ENCODE measurements around the gene ANKS1A.
"Not testable (repeated sequence)": the region's sequence is repeated elsewhere in the genome, so short reads cannot be mapped to it uniquely, and the experiment has no call there.

Gene ANKS1A

DNA sequence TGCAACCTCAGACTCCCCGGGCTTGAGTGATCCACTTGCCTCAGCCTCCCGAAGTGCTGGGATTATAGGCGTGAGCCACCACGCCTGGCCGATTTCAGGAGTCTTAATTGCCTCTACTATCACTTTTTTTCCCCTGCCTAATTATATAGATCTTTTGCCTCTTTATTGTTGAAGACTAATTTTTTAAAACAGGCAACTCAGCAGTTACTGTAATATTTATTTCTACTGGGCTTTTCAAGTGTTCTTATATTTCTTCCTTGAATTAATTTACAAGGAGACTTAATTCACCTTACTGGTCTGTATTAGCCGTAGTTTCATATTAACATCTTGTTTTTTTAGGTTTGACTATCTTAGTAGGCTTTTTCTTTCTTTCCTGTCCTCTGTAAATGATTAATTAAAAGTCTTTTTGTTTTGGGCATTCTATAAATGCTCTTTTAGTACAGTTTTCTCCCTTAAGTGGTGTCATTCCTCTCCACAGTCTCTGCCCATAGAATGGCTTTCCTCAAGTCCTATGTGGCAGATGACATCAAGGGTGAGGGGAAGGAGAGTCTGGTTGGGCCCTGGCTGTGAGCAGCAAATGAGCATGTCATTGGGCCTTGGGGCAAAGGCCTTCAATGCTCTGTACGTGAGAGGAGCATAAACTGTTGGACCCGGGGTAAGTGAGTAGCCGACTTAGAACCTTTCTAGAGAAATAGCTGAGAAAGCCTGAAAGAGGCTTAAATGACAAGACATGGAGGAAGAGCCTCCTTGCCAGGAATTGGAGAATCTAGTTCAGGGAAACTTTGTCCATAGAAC, 36.0 kb downstream of the ANKS1A start:
- no peak for DNase-seq

DNA sequence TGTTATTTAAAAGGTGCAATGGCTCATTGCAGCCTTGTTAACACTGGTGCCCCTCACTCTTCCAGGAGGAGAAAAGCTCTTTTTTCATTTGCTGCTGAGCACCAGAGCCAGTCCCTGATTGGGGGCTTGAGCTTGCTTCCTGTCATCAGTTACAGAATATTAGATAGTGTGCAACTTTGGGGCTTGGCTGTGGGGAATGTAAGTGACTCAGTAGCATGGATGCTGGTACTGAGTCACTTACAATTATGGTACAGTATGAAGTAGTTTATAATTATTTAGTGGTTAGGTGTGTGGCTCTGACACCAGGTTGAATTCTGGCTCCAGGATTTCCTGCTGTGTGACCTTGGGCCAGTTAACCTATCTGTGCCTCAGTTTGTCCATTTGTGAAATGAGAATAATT, 37.6 kb downstream of the ANKS1A start:
- no peak for DNase-seq

DNA sequence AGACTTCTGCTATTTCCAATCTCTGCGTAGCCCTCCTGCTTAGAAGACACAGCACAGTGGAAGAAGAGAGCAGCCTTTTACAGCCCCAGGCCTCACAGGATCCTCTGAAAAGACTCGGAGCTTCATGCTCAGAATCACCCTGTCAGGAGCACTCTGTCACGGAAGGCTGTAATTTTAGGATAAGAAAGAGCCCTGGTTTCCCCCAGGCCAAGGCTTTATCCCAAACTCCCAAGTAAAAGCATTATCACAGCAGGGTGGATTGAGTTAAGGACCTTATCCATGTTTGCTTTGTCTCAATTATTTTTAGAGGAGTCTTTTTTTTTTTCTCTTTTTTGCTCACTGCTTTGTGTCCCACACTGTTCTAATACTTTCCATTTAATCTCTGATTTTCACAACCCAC, 39.2 kb downstream of the ANKS1A start:
- DNase-seq: no peak

DNA sequence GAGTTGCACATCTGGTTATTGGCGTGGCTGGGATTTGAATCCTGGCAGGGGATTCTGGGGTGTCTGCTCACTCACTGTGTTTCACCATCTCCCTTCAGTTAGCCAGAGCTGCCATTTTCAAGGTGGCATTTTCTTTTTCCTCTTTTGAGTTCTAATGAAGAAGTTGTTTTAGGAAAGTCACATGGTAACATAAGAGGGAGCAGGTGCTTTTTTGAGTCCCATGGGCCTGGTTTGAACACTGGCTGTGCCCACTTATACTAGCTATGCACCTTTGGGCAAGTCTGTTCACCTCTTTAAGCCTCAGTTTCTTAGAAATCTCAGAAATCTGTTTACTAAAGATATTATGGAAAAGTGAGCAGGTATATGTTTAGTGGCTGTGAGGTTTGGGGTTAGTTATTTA, 39.6 kb downstream of the ANKS1A start:
- DNase-seq: no peak

DNA sequence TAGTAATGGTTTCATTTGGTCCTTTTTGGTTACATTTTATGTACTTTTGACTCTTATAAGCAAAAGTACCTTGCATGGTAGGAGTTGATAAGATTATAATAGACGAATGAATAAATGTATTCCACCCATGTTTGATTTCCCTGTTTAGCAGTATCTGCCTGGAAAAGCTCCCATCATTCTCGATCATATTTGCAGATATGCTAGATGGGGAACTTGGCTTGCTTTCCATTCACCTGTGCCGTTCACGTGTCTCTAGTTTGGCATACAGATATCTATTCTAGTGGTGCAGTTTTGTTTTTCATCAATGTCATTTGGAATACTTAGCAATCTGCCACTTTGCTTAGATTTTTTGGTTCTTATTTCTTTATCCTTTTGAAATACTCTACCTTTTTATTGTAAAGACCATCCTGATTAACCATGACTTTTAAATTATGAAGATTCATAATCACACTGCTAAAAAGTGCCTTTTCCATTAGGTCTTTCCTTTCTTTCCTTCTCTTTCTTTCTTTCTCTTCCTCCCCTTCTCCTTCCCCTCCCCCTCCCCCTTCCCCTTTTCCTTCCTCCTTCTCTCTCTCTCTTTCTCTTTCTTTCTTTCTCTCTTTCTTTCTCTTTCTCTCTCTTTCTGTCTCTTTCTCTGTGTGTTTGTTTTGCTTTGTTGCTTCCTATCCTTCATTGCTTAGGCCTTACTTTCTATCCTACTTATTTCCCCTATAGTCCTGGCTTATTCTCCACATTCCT, 40.4 kb downstream of the ANKS1A start:
- DNase-seq: no peak

DNA sequence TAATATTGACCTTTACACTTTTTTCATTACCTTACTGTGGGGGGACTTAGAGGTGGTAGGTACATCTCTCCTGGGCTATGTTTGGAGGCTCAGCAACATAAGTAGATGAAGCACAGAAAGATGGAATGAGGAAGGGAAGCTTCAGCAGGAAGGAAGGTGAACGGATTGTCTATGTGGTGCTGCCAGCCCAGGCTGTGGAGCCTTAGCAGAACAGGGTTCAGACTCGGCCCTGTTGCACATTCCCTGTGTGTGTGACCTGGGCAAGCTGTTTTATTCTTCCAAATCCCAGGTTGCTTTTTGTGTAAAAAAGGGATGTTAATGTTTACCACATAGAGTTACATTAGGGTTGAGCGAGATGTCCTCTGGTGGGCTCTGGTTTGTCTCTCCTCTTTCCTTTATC, 41.2 kb downstream of the ANKS1A start:
- no peak for DNase-seq

DNA sequence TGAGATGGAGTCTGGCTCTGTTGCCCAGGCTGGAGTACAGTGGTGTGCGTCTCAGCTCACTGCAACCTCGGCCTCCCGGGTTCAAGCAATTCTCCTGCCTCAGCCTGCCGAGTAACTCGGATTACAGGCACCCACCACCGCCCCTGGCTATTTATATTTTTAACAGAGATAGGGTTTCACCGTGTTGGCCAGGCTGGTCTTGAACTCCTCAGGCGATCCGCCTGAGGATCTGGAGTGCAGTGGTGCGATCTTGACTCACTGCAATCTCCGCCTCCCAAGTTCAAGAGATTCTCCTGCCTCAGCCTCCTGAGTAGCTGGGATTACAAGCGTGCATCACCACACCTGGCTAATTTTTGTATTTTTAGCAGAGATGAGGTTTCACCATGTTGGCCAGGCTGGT, 43.1 kb downstream of the ANKS1A start:
- DNase-seq: not testable (repeated sequence)

DNA sequence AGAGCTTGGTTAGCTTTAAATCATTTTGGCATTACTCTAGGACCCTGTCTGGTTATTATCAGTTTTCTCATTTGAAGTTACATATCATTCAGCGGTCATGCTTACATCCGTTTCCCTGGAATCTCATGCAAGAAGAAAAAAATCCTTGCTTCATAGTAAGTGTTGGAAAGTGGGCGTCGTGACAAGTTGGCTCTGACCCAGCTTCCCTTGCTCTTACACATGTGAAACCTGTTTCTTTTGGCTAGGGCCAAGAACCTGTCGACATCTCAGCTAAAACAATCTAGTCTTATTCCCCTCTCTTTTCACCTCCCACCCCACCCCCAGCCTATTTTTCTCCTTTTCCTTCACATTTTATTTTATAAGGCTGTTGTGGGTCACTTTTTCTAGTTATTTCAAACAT, 45.5 kb downstream of the ANKS1A start:
- DNase-seq: no peak

DNA sequence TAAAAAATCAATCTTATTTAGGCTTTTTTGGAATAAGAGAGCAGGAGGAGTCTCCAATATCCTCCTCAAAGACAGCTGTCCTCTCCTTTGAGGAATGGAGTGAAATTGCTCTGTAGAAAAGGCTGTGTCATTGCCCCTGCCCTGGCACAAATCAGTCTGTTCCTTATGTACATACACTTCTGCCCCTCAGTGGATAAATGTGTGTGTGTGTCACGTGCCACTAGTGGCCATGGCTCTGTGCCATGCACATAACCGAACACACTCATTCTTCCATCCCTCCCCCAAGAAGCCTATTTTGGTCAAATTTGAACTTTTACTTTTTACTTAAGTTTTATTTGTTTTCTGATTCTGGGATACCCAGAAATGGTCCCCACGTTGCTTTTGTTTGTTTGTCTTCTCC, 49.2 kb downstream of the ANKS1A start:
- no peak for DNase-seq

DNA sequence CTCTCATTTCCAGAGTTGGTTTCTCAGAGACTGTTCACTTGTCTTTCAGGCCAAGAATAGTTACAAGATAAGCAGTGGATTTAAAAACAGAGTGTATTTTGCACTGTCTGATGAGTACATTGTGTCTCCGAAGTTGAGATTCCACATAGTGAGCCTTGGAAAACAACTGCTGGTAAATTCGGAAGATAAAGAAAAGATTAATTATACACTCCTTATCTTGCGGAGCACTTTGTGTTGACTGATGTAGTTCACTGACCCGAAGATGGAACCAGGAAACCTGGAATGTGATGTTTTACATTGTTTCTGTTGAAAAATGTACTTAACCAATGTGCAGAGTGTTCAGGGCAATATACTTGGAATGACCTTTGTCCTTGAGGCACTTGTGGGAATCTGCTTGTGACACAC, 51.0 kb downstream of the ANKS1A start:
- no peak for DNase-seq

DNA sequence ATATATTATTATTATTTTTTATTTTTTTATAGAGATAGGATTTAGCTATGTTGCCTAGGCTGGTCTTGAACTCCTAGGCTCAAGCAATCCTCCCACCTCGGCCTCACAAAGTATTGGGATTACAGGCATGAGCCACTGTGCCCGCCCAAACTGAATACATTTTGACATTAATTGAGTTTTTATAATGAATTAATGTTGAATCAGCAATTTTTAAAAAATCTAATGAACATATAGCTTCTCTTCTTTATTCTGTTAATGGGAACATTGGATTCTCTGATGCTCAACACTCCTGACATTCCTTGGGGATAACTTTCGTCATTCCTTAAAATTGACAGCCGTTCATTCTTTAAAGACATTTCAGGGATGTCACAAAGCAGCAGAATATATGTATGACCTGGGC, 52.4 kb downstream of the ANKS1A start:
- no peak for DNase-seq

DNA sequence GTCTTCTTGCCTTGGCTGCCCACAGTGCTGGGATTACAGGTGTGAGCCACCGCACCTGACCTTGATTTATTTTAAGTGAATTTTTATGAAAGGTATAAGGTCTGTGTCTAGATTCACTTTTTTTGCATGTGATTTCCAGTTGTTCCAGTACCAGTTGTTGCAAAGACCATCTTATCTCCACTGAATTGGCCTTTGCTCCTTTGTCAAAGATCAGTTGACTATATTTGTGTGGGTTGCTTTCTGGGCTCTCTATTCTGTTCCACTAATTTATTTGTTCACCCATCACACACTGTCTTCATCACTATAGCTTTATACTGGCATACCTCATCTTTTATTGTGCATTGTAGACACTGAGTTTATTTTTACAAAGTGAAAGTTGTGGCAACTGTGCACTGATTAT, 56.3 kb downstream of the ANKS1A start:
- no peak for DNase-seq

DNA sequence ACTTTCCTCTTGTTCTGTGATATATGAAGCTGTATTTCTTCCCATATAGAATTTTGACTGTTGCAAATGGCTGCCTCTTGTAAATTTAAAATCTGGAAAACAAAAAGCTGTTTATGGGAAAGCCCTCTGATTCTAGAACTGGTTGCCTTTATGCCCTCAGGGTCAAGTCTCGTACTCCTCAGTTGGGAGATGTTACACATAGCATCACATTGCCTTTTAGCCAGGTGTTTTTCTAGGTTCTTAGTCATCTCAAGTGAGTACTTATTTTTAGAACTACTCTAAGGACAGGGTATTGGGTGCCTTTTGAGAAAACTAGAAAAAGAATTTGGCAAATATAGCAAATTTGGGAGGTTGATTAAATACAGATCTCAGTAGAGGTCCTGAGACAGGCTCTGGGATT, 58.5 kb downstream of the ANKS1A start:
- DNase-seq: no peak

DNA sequence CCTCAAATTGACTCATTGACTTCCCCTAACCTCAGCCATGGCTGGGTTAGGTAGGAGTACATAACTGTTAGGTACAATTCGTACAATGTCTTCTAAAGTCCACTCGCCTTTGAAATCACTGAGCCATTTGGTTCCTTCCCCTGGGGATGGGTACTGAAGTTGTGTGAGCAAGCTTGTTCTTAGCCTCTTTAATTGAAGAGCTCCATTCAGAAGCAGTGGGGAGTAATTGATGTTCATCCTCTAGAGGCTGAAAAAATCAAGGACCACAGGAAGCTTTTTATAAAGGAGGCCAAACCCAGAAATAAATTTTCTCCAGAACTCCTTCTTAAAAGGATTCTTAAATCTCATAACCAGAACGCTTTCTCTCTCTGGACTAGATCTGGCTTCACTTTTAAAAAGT, 60.6 kb downstream of the ANKS1A start:
- DNase-seq: no peak

DNA sequence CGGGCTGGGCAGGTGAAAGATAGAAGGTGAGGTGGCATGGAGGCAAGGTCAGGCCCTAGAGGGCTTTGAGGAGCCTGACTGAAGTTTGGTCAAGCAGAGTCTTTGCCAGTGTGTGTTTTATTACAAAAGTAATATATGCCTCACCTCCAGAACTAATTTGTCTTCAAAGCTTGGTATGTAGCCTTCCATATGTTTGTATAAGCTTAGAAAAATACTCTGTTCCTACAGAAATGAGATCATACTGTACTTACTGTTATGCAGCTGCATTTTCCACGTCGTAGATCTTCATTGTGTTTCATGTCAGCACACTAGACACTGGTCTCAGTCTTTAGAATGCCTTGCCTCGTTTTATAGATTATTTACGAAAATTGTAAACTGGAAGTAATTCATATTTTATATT, 61.8 kb downstream of the ANKS1A start:
- DNase-seq: no peak

DNA sequence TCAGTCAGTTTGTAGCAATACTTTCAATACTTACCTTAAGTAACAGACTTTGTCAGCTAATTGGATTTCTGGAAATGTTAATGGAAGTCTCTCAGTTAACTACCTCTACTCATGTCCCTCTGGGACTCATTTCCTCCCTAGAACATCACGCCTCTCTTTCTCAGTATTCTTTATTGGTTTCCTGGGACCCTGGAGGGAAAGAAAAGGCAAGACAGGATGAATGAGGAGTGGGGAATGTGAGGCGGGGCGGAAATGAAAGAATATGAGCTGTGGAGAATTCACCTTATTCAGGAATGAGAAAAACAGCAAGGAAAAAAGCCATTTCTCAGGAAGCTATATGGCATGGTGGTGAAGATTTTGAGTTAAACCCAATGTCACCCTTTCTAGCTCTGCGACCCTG, 62.7 kb downstream of the ANKS1A start:
- DNase-seq: no peak

DNA sequence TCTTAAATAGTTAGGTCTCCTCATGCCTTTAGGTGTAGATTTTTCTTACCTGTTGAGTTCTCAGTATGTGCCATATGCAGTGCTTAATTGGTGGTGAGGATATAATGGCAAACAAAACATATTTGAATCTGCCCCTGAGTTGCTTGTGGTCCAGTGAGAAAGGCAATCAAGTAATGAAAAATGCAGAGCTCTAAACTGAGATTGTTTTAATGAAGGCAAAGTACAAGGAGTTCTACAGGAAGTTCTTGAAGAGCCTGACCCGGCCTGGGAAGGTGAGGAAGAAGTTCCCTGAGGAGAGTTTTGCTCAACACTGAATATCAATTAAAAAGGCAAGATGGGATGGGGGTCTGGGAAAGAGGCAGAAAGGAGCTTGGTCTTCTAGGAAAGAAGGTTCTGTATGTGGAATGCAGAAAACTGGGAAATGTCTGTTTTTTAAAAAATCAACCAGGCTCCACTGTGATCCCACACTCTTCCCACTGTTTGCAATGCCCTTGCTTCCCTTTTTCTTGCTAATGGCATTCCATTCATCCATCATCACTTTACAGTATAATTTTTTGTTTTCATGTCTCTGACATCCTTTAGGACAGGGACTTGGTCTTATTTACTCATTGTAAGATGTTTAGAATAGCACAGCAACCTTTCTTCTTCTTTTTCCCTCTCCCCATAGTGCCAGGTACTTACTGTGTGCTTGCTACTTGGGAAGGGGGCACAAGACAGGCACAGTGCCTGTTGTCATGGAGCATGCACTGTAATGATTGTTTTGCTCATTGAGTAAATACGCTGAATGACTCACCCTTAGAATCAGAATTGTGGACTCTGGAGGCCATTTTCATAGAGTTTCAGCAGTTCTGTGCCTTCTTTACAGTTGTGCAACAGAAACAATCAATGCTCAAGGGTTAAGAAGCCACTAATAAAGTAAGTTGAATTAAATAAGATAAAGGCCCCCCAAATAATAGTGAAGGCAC, 64.3 kb downstream of the ANKS1A start:
- no peak for DNase-seq

DNA sequence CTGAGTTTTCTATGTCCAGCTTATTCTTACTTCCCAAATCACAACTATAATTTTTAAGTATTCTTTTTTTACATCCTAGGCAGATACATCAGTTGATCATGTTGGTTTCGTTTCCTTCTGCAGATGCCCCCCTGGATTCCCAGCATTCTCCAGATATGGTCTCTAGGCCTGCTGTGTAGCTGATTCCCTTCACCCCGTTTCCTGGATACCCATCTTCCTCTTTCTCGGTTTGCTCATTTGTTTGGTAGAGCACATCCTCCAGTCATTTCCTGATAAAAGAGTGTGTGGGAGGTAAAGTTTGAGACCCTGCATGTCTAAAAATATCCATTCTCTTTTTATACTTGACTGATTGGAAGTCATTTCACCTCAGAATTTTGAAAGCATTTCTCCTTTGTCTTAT, 66.4 kb downstream of the ANKS1A start:
- no peak for DNase-seq

DNA sequence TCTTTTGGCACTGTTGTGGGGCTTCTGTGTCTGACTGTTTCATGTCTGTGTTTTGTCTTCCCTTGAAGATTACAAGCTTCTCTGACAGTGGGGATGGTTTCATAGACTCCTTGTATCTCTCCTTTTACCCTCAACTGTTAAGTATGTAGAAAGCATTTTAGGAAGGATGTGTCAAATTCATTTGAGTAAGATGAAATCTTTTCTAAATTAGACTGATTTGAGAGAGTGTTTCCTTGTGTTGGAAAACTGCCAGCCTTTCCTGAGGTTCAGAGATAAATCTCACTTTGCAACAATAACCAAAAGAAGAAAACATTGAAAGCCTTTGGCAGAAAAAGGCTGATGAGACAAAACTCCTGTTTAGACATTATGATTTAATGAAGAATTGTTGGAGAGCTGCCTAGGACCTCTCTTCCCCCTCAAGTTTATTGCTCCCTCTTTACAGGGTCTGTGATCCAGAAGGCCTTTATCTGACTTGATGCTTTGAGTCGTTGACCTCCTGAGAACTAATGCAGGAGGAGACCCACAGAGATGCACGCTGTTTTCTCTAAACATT, 68.3 kb downstream of the ANKS1A start:
- DNase-seq: no peak

DNA sequence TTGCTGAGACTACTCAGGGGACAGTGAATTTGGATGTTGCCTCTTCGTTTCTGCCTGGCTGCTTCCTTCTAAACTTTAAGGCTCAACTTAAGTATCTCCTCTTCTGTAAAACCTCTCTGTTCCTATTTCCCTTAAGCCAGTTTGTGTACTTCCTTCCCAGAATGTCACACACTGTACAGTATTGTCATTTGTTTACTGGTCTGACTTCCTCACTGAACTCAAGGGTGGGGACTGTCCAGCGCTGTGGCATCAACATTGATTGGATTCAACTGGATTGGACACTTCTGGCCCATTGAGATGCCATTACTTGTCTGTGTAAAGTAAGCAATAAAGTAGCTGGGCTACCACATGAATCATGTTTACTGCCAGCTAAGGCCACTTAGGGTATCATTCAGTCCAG, 69.7 kb downstream of the ANKS1A start:
- DNase-seq: no peak

DNA sequence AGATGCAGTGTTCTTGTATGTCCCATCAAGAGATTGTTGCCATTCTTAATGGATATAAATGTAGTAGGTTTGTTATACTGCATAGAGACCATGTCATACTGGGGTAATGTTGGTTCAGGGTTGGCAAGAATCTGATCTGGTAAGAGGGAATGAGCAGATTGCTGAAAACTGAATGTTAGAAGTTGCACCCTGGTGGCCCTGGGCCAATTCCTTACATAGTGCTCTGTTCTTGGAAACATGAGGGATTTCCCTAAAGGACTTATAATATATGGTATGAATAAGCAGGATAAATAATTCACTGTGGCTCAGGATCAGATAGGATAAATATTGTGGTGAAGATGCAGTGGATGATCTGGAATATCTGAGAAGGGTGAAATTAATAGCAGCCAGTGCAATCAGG, 70.2 kb downstream of the ANKS1A start:
- no peak for DNase-seq

DNA sequence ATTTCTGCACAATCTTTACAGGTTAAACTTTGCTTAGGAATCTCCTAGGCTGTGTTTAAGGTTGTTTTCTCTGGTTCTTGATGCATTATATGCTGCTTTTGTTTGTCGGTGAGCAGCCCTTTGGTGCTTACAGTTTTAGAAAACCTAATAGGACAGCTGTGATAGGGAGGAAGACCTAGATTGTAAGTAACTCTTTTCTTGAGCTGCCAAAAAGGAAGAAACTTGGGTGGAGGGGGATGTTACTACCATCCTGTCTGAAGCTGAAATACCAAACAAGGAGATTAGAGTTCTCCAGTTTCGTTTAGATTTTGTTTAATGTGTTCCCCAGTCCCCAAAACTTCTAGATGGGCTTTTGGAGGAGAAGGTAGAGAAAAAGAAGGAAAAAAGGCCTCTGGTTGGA, 72.0 kb downstream of the ANKS1A start:
- DNase-seq: no peak

DNA sequence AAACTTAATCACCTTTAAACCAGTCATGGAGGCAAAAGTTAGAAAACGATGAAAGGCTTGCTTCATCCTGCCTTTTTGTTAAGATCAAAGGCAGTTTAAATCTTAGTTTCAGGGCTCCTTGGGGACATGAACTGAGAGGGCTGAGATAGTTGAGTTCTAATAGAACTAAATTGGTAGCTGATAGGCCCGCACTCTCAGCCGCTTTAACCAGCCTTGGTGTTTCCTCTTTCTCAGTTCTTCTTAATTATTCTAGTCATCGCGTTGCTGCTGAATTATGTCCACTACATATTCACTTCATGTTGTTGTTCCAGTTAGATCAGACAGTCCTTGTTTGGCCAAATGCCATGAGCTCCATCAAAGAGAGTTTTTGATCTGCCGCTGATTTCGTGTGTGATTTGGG, 72.5 kb downstream of the ANKS1A start:
- DNase-seq: no peak

Data from activated CD4-positive, alpha-beta T cell treated with anti-CD3 and anti-CD28 coated beads, Interleukin-2, amount 50 U/mL, for 1 hour (primary cell).